Activated naive CD8-positive, alpha-beta T cell treated with anti-CD3 and anti-CD28 coated beads, Interleukin-2, amount 10 ng/mL, durations not matched to agents 7 days and 5 days (primary cell): ENCODE results near the gene PATJ. TPM values are rescaled to one million over a fixed set of nuclear protein-coding genes. Genes with fewer than 3 reads are reported as not detected.
"Not testable (repeated sequence)": the region's sequence is repeated elsewhere in the genome, so short reads cannot be mapped to it uniquely, and the experiment has no call there.

ENCODE experiments used
- ATAC-seq: fragments of 150-1000 bp; cut with Tn5 transposase; one replicate; pipeline ENCODE4 v1.10.0; 2021; ENCODE audit warnings: low read depth, moderate library complexity
- POLR2A ChIA-PET: fragments of 350-600 bp; sonication (Branson Sonifier 250); formaldehyde crosslinking; loops from one replicate; lab custom pipeline; 2021; ENCODE audit warnings: antibody characterized with exemption; lab: Charles Lee
- DNase-seq: peaks from one replicate; pipeline ENCODE4 v3.0.0; 2021
- H3K27ac Mint-ChIP-seq: one replicate; pipeline ENCODE4 v1.8.0; 2022; ENCODE audit warnings: mild to moderate bottlenecking, mixed read lengths
- H3K27me3 Mint-ChIP-seq: one replicate; pipeline ENCODE4 v1.8.0; 2022; ENCODE audit warnings: mild to moderate bottlenecking, moderate library complexity, mixed read lengths
- H3K36me3 Mint-ChIP-seq: one replicate; pipeline ENCODE4 v1.8.0; 2021; ENCODE audit warnings: mild to moderate bottlenecking, mixed read lengths
- H3K4me1 Mint-ChIP-seq: one replicate; pipeline ENCODE4 v1.8.0; 2021; ENCODE audit warnings: mixed read lengths
- H3K4me3 Mint-ChIP-seq: one replicate; pipeline ENCODE4 v1.8.0; 2022; ENCODE audit warnings: mild to moderate bottlenecking, moderate library complexity, mixed read lengths
- H3K9me3 Mint-ChIP-seq: one replicate; pipeline ENCODE4 v1.8.0; 2021; ENCODE audit warnings: mixed read lengths
- total RNA-seq, 2 experiments: library from RNA; stranded (reverse); gene quantifications; one replicate each; pipeline ENCODE4 v1.2.3, GENCODE V29; 2021

The PATJ gene
- total RNA-seq, 2 experiments from 2014 or later, result 24.5 to 27.2 TPM

- no peak overlapping the region for H3K4me3 Mint-ChIP-seq
- H3K36me3 Mint-ChIP-seq, result peaks cover 3% of the 10 kb centered on the region
- peaks cover 4% of the 10 kb centered on the region for H3K4me1 Mint-ChIP-seq
- ATAC-seq, result no peak
- no peak overlapping the region for H3K27ac Mint-ChIP-seq
- POLR2A ChIA-PET, result no interaction called here
- no peak for DNase-seq
- peaks cover 41% of the 10 kb centered on the region for H3K27me3 Mint-ChIP-seq
- H3K9me3 Mint-ChIP-seq, result no peaks in the 10 kb centered on the region
These were observed 453.9 kb downstream of the PATJ start for GRCh38 chr1:62196086-62196690.

GRCh38 chr1:62198069-62198780 is 455.9 kb downstream of the PATJ start:
- POLR2A ChIA-PET, result no interaction called here
- ATAC-seq (no peak), DNase-seq (no peak)
- peaks cover 3% of the 10 kb centered on the region for H3K36me3 Mint-ChIP-seq
- no peak overlapping the region for H3K4me3 Mint-ChIP-seq
- H3K4me1 Mint-ChIP-seq, result peaks cover 4% of the 10 kb centered on the region
- H3K9me3 Mint-ChIP-seq, result no peaks in the 10 kb centered on the region
- no peak overlapping the region for H3K27ac Mint-ChIP-seq
- H3K27me3 Mint-ChIP-seq, result peaks cover 39% of the 10 kb centered on the region

DNA sequence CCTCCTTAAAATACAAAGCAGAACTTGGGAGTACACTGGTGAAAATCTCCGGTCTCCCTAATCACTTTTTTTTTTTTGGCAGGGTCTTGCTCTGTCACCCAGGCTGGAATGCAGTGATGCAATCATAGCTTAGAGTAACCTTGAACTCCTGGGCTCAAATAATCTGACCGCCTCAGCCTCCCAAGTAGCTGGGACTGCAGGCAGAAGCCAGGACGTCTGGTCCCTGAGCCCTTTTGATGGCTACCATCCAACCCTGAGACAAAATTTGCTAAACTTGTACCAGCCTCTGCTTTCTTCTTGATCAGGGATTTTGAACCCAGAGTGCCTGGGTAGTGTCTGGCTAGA is 456.5 kb downstream of the PATJ start:
- DNase-seq, result no peak
- no peaks in the 10 kb centered on the region for H3K9me3 Mint-ChIP-seq
- H3K4me1 Mint-ChIP-seq, result peaks cover 4% of the 10 kb centered on the region
- H3K36me3 Mint-ChIP-seq, result peaks cover 3% of the 10 kb centered on the region
- H3K27me3 Mint-ChIP-seq, result peaks cover 35% of the 10 kb centered on the region
- POLR2A ChIA-PET, result no interaction called here
- H3K27ac Mint-ChIP-seq, result no peak overlapping the region
- no peak for ATAC-seq
- no peak overlapping the region for H3K4me3 Mint-ChIP-seq

DNA sequence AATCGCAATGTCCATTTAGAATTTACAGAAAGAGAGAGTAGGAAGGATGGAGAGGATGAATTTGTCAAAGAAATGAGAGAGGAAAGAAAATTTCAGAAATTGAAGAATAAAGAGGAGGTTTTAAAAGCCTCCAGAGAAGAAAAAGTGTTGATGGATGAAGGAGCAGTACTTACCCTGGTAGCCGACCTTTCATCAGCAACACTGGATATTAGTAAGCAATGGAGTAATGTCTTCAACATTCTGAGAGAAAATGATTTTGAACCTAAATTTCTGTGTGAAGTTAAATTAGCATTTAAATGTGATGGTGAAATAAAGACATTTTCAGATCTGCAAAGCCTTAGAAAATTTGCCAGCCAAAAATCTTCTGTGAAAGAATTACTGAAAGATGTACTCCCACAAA is 464.9 kb downstream of the PATJ start:
- ATAC-seq, result no peak
- POLR2A ChIA-PET, result no interaction called here

GRCh38 chr1:62208087-62208486 is 465.8 kb downstream of the PATJ start:
- POLR2A ChIA-PET, result no interaction called here
- Mint-ChIP-seq H3K4me3 (no peak overlapping the region), H3K4me1 (no peaks in the 10 kb centered on the region), H3K27me3 (no peaks in the 10 kb centered on the region), H3K27ac (no peak overlapping the region), H3K9me3 (peaks cover 10% of the 10 kb centered on the region), H3K36me3 (peaks cover 5% of the 10 kb centered on the region)
- ATAC-seq (no peak), DNase-seq (no peak)

More for the DNA sequence above, 464.9 kb downstream of the PATJ start:
- H3K4me3 Mint-ChIP-seq, result no peak overlapping the region
- DNase-seq, result no peak
- H3K36me3 Mint-ChIP-seq, result peaks cover 5% of the 10 kb centered on the region
- H3K4me1 Mint-ChIP-seq, result no peaks in the 10 kb centered on the region
- H3K27me3 Mint-ChIP-seq, result no peaks in the 10 kb centered on the region
- H3K27ac Mint-ChIP-seq, result no peak overlapping the region
- H3K9me3 Mint-ChIP-seq, result peaks cover 10% of the 10 kb centered on the region

- no peak overlapping the region for H3K4me3 Mint-ChIP-seq
- no peaks in the 10 kb centered on the region for H3K4me1 Mint-ChIP-seq
- ATAC-seq (no peak), DNase-seq (no peak)
- H3K36me3 Mint-ChIP-seq, result peaks cover 5% of the 10 kb centered on the region
- no peaks in the 10 kb centered on the region for H3K27me3 Mint-ChIP-seq
- POLR2A ChIA-PET, result no interaction called here
- no peak overlapping the region for H3K27ac Mint-ChIP-seq
- peaks cover 10% of the 10 kb centered on the region for H3K9me3 Mint-ChIP-seq
These were observed 466.7 kb downstream of the PATJ start for GRCh38 chr1:62208970-62209369.

DNA sequence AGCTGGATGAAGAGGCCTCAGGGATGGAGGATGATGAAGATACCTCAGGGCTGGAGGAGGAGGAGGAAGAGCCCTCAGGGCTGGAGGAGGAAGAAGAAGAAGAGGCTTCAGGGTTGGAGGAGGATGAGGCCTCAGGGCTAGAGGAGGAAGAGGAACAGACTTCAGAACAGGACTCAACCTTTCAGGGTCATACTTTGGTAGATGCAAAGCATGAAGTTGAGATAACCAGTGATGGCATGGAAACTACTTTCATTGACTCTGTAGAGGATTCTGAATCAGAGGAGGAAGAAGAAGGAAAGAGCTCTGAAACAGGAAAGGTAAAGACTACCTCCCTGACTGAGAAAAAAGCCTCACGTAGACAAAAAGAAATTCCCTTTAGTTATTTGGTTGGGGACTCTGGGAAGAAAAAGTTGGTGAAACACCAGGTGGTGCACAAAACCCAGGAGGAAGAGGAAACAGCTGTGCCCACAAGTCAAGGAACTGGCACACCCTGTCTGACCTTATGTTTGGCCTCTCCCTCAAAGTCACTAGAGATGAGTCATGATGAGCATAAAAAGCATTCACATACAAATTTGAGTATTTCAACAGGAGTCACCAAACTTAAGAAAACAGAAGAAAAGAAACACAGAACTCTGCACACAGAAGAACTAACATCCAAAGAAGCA is 467.8 kb downstream of the PATJ start:
- no peak overlapping the region for H3K4me3 Mint-ChIP-seq
- POLR2A ChIA-PET, result no interaction called here
- DNase-seq, result no peak
- peaks cover 5% of the 10 kb centered on the region for H3K36me3 Mint-ChIP-seq
- H3K27me3 Mint-ChIP-seq, result no peaks in the 10 kb centered on the region
- ATAC-seq, result no peak
- H3K4me1 Mint-ChIP-seq, result no peaks in the 10 kb centered on the region
- H3K27ac Mint-ChIP-seq, result no peak overlapping the region
- peaks cover 11% of the 10 kb centered on the region for H3K9me3 Mint-ChIP-seq

DNA sequence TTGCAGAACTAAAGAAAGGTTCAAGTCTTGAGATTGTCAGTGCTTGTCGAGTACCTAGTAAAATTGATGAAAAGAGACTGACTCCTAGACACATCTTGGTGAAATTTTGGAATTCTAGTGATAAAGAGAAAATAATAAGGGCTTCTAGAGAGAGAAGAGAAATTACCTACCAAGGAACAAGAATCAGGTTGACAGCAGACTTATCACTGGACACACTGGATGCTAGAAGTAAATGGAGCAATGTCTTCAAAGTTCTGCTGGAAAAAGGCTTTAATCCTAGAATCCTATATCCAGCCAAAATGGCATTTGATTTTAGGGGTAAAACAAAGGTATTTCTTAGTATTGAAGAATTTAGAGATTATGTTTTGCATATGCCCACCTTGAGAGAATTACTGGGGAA is 468.7 kb downstream of the PATJ start:
- POLR2A ChIA-PET, result no interaction called here
- H3K4me3 Mint-ChIP-seq, result no peak overlapping the region
- no peak for ATAC-seq

DNA sequence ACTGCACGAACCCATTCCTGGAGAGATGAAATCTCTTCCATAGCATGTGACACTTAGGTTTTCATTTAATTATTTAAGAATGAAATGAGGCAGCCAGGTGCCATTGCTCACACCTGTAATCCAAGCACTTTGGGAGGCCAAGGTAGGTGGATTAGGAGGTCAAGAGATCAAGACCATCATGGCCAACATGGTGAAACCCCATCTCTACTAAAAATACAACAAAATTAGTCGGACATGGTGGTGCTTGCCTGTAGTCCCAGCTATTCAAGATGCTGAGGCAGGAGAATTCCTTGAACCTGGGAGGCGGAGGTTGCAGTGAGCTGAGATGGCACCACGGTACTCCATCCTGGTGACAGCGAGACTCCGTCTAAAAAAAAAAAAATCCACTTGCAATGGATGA is 470.1 kb downstream of the PATJ start:
- peaks cover 5% of the 10 kb centered on the region for H3K36me3 Mint-ChIP-seq

More for the DNA sequence above, 468.7 kb downstream of the PATJ start:
- peaks cover 5% of the 10 kb centered on the region for H3K36me3 Mint-ChIP-seq
- no peaks in the 10 kb centered on the region for H3K4me1 Mint-ChIP-seq
- no peak overlapping the region for H3K27ac Mint-ChIP-seq
- no peak for DNase-seq
- peaks cover 11% of the 10 kb centered on the region for H3K9me3 Mint-ChIP-seq
- H3K27me3 Mint-ChIP-seq, result no peaks in the 10 kb centered on the region

DNA sequence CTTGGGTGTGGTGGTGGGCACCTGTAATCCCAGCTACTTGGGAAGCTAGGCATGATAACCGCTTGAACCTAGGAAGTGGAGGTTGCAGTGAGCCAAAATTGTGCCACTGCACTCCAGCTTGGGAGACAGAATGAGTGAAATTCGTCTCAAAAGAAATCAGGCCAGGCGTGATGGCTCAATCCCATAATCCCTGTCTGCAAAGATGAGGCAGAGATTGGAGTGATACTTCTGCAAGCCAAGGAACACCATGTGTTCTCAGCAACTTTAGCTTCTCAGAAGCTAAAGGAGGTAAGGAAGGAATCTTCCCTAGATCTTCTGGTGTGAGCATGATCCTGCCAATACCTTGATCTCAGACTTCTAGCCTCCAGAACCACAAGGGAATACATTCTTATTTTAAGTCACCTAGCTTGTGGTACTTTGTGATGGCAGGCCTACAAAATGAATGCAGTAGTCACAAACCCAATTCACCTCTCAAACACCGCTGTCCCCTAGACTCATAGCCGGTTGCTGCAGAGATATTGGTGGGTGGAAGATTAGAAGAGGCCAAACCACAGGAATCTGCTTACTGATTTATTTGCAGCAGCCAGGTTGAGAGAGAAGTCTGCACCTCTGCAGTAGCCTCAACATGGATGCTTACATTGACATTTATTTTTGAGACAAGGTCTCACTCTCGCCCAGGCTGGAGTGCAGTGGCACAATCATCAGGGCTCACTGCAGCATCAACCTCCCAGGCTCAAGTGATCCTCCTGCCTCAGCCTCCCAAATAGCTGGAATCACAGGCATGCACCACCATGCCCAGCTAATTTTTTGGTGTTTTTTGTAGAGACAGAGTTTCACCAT is 471.0 kb downstream of the PATJ start:
- no peak for DNase-seq
- POLR2A ChIA-PET, result no interaction called here
- no peak overlapping the region for H3K27ac Mint-ChIP-seq
- no peak for ATAC-seq
- peaks cover 10% of the 10 kb centered on the region for H3K9me3 Mint-ChIP-seq
- no peaks in the 10 kb centered on the region for H3K27me3 Mint-ChIP-seq
- H3K4me1 Mint-ChIP-seq, result no peaks in the 10 kb centered on the region
- no peak overlapping the region for H3K4me3 Mint-ChIP-seq
- peaks cover 5% of the 10 kb centered on the region for H3K36me3 Mint-ChIP-seq

More for the DNA sequence above, 470.1 kb downstream of the PATJ start:
- DNase-seq (no peak), ATAC-seq (no peak)
- POLR2A ChIA-PET, result no interaction called here
- Mint-ChIP-seq H3K27me3 (no peaks in the 10 kb centered on the region), H3K4me3 (no peak overlapping the region), H3K27ac (no peak overlapping the region), H3K4me1 (no peaks in the 10 kb centered on the region), H3K9me3 (peaks cover 10% of the 10 kb centered on the region)

GRCh38 chr1:62218604-62219003 is 476.3 kb downstream of the PATJ start:
- Mint-ChIP-seq H3K9me3 (peaks cover 1% of the 10 kb centered on the region), H3K27me3 (no peaks in the 10 kb centered on the region)

DNA sequence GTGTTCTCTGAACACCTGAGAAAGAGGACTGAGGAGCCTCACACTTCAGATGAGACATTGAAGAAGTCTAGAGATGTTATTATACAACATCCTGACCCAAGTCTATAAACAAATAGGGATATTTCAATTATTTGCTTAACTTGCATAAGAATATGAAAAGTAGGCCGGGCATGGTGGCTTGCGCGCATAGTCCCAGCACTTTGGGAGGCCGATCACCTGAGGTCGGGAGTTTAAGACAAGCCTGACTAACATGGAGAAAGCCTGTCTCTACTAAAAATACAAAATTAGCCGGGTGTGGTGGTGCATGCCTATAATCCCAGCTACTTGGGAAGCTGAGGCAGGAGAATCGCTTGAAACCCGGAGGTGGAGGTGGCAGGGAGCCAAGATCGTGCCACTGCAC is 478.2 kb downstream of the PATJ start:
- DNase-seq, H3K4me3 Mint-ChIP-seq, POLR2A ChIA-PET, H3K36me3 Mint-ChIP-seq, H3K27me3 Mint-ChIP-seq, H3K9me3 Mint-ChIP-seq, H3K27ac Mint-ChIP-seq, ATAC-seq, H3K4me1 Mint-ChIP-seq: not testable (repeated sequence)

More at GRCh38 chr1:62218604-62219003, 476.3 kb downstream of the PATJ start:
- DNase-seq (no peak), ATAC-seq (no peak)
- Mint-ChIP-seq H3K4me3 (no peak overlapping the region), H3K36me3 (no peaks in the 10 kb centered on the region), H3K4me1 (no peaks in the 10 kb centered on the region), H3K27ac (no peak overlapping the region)
- POLR2A ChIA-PET, result no interaction called here

GRCh38 chr1:62221171-62221570 is 478.9 kb downstream of the PATJ start:
- no peaks in the 10 kb centered on the region for H3K27me3 Mint-ChIP-seq
- no peak for ATAC-seq
- no peaks in the 10 kb centered on the region for H3K36me3 Mint-ChIP-seq
- H3K9me3 Mint-ChIP-seq, result no peaks in the 10 kb centered on the region
- POLR2A ChIA-PET, result no interaction called here
- H3K4me1 Mint-ChIP-seq, result no peaks in the 10 kb centered on the region
- no peak overlapping the region for H3K4me3 Mint-ChIP-seq
- H3K27ac Mint-ChIP-seq, result no peak overlapping the region
- no peak for DNase-seq
